NCI-H1092 (cell line): ENCODE measurements around the gene TMEM127.
A peak's percentile ranks its signal among the peaks of the same experiment; 100 is the strongest.
"Not testable (repeated sequence)": the region's sequence is repeated elsewhere in the genome, so short reads cannot be mapped to it uniquely, and the experiment has no call there.

Source experiments
- DNase-seq: peaks from one replicate; lab custom pipeline; 2025; lab: John Stamatoyannopoulos, UW

The TMEM127 gene

DNA sequence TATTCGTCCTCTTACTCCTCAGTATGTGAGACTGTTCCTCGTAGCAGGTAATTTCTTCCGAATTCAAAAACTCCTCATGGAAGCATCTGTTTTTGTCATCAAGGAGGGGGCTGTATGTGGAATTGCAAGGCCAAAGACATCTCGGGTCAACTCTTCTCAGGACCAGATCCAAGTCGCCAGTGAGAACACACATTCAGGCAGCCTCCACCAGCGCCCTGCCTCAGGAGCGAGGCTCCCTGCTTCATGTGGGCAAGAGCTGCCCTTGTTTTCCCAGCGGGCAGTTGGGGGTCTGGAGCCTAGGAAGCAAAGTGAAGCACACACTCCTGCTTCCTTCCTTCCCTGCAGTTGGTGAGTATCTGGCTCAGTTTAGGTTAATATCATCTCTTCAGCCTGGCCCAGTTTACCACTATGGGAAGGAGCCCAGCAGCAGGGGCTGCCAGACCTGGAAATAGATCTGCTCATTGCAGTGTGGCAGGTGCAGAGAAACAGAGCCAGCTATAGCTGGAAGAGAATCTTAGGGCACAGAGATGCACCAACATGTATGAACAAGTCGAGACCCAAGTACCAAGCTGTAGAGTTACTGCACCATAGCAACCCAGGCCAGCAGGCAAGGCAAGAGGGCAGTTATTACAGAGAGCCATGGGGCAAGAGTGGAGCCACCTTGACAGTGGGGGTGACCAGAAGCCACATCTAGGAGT, 25.3 kb downstream of the TMEM127 start:
- no peak for DNase-seq

- no peak for DNase-seq
Measured at GRCh38 chr2:96239745-96240264, 26.0 kb downstream of the TMEM127 start.

DNA sequence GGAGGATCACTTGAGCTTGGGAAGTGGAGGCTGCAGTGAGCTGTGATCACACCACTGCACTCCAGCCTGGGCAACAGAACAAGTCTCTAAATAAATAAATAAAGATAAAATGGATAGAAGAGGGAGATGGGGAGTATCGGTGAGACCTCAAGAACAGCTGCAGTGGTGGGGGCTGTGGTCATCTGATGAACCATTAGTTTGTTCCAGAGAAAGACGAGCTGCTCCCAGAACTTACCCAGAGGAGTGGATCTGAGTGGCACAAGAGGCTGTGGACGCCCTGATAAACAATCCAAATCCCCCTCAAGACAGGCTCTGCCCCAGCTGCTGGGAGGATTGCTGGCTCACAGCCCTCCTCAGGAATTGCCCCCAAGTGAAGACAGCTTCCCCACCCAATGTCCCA, 26.7 kb downstream of the TMEM127 start:
- DNase-seq: no peak

DNA sequence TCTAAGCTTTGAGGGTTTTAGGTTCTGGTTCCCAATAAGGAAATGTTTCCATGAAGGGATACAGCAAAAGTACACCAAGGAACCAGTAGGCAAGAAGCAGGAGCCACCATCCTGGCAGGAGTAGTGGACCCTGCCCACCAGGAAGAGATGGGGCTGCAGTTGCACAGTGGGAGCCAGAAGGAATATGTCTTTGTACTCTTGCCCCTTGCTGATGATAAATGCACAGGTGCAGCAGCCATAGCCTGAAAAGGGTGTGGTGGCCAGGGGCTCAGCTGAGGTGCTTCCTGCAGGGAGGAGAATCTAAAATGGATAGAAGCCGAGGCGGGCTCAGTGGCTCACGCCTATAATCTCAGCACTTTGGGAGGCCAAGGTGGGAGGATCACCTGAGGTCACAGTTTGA, 27.5 kb downstream of the TMEM127 start:
- DNase-seq: no peak

DNA sequence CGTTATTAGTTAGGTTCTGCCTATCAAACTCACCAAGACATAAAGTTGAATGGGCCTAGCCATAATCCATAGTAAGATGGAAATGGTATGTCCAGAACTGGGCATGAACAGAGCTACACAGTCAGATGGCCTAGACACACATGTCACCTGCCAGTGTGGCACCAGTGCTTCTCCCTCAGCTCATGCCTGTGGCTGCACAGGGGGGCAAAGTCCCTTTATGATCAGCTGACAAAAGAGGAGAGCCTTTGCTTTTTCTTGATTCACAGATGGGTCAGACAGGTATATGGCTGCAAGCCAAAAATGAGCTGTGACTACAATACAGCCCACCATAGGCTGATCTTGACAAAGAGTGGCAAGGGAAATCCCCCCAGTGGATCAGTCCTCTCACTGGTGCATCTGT, 28.9 kb downstream of the TMEM127 start:
- no peak for DNase-seq

DNA sequence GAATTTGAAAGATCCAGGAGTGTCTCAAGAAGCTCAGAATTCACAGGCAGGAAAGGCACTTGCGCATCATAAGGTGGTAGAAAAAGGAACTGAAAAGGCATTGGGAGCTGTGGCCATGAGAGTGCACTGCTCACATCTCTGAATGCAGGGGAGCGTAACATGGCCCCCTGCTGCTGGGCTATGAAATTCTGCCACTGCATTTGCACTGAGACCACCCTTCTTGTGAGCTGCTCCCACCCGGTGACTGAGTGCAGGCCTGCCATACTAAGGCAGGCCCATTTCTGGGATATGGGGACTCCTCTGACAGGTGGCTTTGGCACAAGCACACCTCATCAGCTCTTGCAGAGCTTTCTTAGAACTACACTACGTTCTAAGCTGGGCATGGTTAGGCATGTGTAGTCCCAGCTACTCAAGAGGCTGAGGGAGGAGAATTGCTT, 31.9 kb downstream of the TMEM127 start:
- DNase-seq: no peak

DNA sequence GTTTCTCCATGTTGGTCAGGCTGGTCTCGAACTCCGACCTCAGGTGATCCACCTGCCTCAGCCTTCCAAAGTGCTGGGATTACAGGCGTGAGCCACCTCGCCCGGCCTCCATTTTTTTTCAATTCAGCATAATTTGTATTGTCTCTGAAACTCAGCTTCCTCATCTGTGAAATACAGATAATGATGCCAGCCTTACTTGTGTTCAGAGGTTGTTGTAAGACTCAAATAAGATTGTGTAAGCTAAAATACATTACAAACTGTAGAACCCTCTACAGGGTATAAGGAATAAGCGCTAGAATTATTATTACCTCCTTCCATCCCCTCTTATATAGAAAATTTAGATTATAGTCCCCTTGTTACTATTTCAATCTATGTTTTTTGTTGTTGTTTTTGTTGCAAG, 32.4 kb downstream of the TMEM127 start:
- no peak for DNase-seq

DNA sequence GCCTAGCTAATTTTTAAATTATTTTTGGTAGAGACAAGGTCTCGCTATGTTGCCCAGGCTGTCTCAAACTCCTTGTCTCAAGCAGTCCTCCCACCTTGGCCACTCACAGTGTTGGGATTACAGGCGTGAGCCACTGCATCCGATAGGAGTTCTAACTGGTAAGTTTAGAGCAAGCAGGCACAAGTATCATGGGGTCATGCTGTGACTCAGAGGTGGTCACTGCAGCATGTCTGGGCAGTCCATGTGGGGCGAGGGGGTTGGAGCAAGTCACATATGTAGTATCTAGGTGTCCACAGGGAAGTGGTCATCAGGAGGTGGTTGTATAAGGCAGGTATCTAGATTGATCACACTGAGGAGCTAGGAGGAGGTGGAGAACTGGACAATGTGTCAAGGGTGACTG, 34.5 kb downstream of the TMEM127 start:
- DNase-seq: no peak

GRCh38 chr2:96225016-96225533, 40.7 kb downstream of the TMEM127 start:
- no peak for DNase-seq

DNA sequence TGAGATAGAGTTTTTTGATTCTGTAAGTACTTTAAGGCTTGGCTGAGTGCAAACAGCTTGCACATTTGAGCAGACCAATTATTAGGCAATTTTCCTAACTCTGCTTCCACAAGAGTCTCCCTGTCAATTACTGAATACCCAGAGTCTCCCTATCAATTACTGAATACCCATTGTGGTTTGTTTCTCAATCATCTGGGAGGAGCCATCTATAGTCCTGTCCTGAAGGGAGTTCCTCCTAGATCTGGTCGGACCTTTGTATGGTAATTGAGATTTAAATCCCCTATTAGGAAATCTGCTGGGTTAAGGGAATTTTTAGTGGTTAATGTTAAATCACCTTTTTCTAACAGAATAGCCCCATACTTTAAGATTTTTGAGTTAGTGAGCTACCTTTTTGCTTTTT, 44.7 kb downstream of the TMEM127 start:
- DNase-seq: not testable (repeated sequence)

- not testable (repeated sequence) for DNase-seq
Measured at GRCh38 chr2:96219959-96220358, 45.8 kb downstream of the TMEM127 start.

GRCh38 chr2:96218508-96219131, 47.2 kb downstream of the TMEM127 start:
- no peak for DNase-seq

- no peak for DNase-seq
Measured at GRCh38 chr2:96214554-96214953, 51.2 kb downstream of the TMEM127 start.

GRCh38 chr2:96213379-96213778, 52.4 kb downstream of the TMEM127 start:
- no peak for DNase-seq

DNA sequence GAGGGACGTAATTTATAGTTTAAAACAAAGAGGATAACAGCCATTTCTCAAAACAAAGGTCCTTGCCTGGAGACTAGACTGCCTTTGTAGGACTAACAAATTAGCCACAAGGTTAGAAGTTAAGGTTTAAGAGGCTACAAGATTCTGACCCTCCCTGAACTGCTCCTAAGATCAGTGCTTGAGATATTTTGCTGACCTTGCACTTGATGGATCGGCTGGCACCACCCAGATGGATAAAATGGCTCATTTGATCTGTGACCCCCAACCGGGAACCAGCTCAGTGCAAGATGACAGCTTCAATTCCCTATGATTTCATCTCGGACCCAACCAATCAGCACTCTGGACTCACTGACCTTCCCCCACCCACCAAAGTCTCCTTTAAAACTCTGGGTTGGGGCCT, 53.5 kb downstream of the TMEM127 start:
- DNase-seq: no peak

- DNase-seq: no peak
Measured at GRCh38 chr2:96209729-96210085, 56.1 kb downstream of the TMEM127 start.

- DNase-seq: no peak
Measured at GRCh38 chr2:96209011-96209728, 56.6 kb downstream of the TMEM127 start.

- peak; percentile 94 for DNase-seq
Measured at GRCh38 chr2:96208143-96209010, 57.4 kb downstream of the TMEM127 start, which contains the start of gene STARD7. Gene STARD7, minus strand, starts transcription at chr2:96208827. Its CDS starts 393 bp downstream, at chr2:96208434.

- no peak for DNase-seq
Measured at GRCh38 chr2:96207774-96208142, 58.0 kb downstream of the TMEM127 start.

- no peak for DNase-seq
Measured at GRCh38 chr2:96207073-96207773, 58.6 kb downstream of the TMEM127 start.

- DNase-seq: no peak
Measured at GRCh38 chr2:96205888-96206287, 59.9 kb downstream of the TMEM127 start.
